Measurements from ENCODE around the gene SNRPA1.

SNRPA1 gene

GRCh38 chr15:101244036-101244781, 50.8 kb downstream of the SNRPA1 start:
- no peak for DNase-seq (ENCODE audit: low read depth in 3 of 3, low spot score in 1 of 3)

- DNase-seq (ENCODE audit: low read depth in 3 of 3, low spot score in 1 of 3): no peak
Observed at GRCh38 chr15:101243420-101243819, 51.6 kb downstream of the SNRPA1 start.

- DNase-seq (ENCODE audit: low read depth in 3 of 3, low spot score in 1 of 3): no peak
Observed at GRCh38 chr15:101242999-101243336, 52.1 kb downstream of the SNRPA1 start.

GRCh38 chr15:101242160-101242998, 52.7 kb downstream of the SNRPA1 start:
- peak in 1 of 3 donors; percentile 19 for DNase-seq (ENCODE audit: low read depth in 3 of 3, low spot score in 1 of 3)

GRCh38 chr15:101240358-101240757, 54.7 kb downstream of the SNRPA1 start:
- no peak for DNase-seq (ENCODE audit: low read depth in 3 of 3, low spot score in 1 of 3)

GRCh38 chr15:101239724-101240136, 55.3 kb downstream of the SNRPA1 start:
- DNase-seq (ENCODE audit: low read depth in 3 of 3, low spot score in 1 of 3): no peak

- DNase-seq (ENCODE audit: low read depth in 3 of 3, low spot score in 1 of 3): no peak
Observed at GRCh38 chr15:101237251-101237650, 57.8 kb downstream of the SNRPA1 start.

- no peak for DNase-seq (ENCODE audit: low read depth in 3 of 3, low spot score in 1 of 3)
Observed at GRCh38 chr15:101233651-101234280, 61.3 kb downstream of the SNRPA1 start.

- DNase-seq (ENCODE audit: low read depth in 3 of 3, low spot score in 1 of 3): no peak
Observed at GRCh38 chr15:101232677-101233076, 62.4 kb downstream of the SNRPA1 start.
